ENCODE results near the gene VPREB3.
A peak's percentile ranks its signal among the peaks of the same experiment; 100 is the strongest.

Gene VPREB3

DNA sequence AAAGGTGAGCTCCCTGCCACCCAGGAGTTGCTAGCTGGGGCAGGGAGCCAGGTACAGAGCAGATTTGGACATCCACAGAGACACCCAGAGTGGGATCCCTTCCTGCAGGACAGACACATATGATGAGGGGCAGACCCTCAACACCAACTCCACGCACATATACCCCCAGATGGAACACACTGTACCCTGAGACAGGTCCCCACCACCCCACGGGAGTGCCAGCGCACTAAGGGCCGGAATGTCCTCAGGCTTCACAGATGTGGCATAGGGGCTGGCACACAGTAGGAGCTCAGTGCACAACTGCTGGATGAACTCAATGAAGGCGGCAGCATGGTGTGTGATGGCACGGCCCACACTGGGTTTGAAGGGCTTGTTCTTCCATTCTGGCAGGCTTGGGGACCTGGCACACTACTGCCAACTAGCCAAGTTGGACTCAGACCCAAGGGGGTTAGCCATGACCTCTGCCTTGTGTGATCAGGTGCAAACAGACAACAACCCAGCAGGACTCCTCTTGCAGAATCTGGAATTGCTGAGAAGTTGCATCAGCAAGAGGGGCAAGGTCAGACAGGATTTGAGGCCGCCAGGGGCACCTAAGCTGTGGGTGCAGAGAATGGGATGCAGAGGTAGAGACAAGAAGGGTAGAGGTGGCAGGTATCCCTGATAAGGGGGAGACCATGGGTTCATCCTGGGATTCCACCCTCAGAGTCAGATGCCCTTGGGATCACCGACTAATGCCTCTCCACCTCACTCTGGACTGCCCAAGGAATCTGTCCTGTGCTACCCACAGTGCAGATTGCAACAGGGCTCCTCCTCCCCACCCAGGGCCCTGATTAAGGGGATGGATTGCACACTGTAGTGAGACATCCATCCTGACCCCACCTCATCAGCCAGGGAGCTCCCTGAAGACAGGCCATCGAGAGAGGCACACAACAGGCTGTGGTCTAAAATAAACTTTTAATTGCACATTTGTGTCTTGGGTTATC, 11.0 kb upstream of the VPREB3 start:
- no peak for DNase-seq

DNA sequence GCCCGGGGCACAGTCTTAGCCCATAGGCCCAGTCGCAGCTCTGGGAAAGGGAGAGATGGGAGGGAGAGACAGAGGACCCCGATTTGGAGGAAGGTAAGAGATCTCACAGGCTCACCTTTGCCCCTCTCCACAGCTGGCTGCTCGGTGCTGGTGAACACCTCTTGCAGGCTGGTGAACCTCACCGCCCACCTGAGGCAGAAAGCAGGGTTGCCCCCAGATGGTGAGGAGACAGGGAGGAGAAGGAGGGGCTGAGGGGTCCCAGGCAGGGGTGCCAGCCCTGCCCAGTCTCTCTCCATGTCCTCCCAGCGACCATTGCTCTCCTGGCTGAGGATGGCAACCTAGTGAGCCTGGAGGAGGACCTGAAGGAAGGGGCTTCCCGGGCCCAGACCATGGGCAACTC, 9.7 kb upstream of the VPREB3 start:
- DNase-seq, result no peak

DNA sequence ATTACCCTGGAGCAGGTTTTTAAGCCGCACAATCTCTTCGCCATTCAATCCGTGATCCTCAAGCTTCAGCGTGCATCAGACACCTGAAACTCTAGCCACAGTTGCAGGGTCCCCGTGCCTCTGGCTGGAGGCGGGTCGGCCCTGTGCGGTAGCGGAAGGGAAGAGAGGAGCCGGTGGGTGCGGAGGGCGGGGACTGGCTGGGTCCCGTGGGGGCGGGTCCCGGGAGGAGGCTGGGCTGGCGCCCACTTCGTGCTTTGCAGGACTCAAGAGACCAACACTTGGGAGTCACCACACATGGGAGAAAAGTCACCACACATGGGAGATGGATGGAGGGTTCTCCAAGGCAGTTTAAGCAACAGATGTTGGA, 9.3 kb upstream of the VPREB3 start:
- DNase-seq, result no peak

DNA sequence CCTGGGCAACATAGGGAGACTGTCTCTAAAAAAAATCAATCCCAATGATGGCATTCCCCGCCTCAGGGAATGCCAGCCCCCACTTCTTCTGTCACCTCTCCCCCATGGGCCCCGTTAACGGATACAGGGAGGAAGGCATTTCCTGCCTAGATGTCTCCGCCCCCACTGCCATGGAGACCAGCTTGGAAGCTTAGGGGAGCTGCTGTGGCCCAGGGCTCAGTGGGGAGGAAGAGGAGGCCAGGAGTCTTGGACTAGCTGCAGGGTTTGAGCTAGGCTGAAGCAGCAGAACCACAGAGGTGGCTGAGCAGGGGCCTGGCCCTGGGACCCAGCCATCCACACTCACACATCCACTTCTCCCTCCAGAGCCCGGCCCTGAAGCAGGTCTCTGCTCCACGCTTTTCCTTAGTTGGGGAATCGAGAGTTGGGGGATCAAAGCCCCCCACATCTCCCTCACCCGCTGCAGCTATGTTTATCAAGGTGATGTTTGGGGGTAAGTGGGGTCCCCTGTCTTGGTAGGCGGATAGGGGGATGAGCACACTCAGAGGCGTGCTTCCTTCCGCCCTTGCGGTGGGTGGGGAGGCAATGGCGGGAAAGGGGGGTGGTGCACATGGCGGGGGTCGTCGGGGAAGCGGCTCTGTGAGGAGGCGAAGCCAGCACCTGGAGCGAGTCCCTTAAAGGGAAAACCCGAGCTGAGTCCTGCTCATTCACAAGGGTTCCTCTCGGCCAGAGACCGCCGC, 8.8 kb upstream of the VPREB3 start, which contains the start of gene C22orf15:
TSS of gene C22orf15 (plus strand) at position 149 of the 737 bp plus-strand sequence. CDS start at position 466, 317 bp downstream.
- peak; percentile 80 for DNase-seq

DNA sequence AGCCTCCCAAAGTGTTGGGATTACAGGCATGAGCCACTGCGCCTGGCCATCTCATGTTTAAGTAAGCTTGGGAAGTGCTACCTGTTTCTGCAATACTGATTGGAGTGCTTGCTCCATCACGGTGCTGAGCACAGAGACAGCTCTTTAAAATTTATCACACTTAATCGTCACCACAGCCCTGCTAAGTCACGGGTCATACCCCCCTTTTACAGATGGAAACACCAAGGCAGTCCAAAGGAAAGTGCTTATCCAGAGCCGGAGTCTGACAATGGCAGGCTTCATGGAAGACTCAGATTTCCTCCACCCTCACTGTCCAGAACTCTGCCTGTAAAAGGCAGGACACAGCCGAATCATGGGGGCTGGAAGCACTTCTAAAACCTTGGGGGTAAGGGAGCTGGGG, 5.8 kb upstream of the VPREB3 start:
- DNase-seq, result no peak

DNA sequence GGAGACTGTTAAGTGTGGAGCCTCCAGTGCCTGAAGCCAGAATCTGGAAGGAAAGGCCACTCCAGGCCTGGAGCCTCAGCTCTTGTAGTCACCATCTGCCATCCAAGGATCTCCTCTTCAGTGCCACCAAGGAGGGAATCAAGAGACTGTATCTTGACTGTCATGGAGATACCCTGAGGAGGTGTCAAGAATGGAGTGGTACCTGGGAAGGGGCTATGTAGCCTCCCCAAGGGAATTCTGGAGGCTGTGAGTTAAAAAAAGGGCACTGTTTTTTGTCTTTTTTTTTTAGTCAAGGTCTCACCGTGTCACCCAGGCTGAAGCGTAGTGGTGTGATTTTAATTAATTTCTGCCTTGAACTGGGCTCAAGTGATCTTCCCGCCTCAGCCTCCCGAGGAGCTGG, 5.3 kb upstream of the VPREB3 start:
- no peak for DNase-seq

DNA sequence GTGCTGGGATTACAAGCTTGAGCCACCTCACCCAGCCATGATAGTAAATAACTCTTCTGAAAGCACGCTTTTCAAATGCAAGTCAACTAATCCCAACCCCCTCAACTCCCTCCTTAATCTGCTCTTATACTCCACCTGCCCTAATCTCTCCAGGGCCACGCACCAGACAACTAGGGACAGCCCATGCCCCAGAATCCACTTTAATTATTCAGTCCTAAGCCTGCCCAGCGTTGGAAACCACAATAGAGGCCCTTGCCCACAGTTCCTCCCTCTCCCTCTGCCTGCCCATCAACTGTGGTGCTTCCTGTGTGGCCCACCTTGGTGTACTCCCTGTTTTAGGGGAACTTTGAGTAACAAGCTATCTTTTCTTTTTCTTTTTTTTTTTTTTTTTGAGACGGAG, 2.7 kb upstream of the VPREB3 start:
- no peak for DNase-seq

DNA sequence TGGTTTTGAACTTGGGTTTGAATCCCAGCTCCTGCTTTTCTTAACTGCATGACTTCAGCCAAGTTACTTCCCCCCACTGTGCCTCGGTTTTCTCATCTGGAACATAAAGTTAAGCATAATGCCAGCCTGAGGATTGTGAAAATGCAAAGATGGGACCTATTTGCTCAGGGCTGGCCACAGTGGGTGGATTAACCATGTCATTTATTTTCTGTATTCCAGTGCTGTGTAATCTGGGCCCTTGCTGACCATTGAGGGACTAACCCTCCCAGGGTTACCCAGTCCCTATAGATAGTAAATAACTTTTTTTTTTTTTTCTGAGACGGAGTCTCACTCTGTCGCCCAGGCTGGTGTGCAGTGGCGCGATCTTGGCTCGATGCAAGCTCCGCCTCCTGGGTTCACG, 1.5 kb upstream of the VPREB3 start:
- DNase-seq, result no peak

DNA sequence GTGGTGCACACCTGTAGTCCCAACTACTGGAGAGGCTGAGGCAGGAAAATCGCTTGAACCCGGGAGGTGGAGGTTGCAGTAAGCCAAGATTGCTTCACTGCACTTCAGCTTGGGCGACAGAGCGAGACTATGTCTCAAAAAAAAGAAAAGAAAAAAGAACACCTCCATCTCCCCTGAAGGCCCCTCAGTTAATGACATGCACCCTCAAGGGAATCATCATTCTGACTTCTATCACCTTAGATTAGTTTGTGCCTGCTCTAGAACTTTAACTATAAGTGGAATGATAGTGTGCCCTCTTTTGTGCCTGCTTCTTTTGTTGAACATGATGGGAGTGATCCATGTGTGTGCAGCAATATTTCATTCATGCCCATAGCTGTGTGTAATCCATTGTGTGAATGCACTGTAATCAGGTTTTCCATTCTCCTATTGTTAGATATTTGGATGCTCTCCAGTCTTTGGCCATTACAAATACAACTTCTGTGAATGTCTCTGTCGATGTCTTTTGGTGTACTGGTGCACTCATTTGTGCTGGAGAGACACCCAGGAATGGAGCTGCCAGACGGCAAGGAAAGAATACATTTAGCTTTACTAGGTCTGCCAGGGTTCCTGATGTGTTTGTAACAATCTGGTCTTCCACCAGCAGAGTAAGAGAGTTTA, 883 bp upstream of the VPREB3 start:
- DNase-seq, result no peak

DNA sequence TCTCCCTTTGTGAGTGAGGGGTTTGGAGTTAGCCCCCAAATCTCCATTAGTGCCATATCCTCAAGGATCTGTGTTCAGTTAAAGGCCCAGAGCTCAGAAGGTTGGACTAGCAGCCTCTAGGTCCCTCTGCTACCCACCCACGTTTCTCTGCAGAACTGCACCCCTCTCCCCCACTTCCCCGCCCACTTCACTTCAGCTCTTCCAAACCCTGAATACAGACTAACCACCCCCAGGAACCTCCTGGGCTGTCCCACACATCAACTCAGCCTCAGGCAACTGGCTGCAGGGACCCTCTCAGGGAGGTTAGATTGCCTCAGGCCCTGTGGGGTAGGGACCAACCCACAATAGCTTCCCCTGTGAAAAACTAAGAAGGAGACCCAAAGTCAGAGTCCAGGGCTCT, 840 bp downstream of the VPREB3 start:
- no peak for DNase-seq

DNA sequence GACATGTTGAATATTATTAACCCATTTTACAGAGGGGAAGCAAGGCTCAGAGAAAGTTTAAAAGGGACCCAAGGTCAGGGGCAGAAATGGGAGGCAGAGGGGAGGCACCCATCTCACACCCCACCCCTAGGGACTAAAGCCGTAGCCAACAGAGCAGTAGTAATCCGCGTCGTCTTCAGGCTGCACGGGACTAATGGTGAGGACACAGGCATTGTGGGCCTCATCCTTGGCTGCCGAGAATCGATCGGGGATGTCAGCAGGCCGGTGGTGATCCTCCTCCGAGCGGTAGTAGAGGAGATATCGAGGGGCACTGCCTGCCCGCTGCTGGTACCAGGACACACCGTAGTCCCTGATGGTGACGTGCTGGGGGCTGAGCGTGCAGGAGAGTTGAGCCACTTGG, 1.5 kb downstream of the VPREB3 start:
- DNase-seq, result no peak

DNA sequence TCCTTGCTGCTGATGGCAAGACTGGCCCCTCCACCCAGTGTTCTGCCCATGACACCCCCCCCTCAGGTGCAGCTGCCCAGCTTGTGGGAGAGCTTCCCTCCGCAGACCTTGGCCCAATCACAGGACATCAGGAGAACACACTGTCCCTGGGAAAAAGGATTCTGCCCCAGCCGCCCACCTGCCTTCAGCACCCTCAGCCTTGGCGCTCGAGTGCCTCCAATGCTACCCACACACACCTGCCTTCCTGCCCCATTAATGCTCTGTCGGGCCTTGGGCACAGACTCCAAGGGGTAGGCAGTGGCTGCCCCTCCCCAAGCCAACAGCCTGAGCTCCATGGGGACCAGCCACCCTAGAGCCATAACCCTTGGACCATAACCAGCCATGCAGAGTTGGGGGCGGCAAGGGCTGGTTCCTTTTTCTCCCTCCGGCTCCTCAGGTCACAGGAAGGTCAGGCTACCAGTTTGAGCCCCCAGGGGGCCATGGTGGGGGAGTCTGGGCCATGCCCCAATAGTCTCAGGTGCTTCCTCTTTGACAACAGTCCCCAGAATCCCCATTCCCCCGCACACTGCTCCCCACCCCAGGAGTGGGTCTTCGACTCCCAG, 2.0 kb downstream of the VPREB3 start:
- no peak for DNase-seq

DNA sequence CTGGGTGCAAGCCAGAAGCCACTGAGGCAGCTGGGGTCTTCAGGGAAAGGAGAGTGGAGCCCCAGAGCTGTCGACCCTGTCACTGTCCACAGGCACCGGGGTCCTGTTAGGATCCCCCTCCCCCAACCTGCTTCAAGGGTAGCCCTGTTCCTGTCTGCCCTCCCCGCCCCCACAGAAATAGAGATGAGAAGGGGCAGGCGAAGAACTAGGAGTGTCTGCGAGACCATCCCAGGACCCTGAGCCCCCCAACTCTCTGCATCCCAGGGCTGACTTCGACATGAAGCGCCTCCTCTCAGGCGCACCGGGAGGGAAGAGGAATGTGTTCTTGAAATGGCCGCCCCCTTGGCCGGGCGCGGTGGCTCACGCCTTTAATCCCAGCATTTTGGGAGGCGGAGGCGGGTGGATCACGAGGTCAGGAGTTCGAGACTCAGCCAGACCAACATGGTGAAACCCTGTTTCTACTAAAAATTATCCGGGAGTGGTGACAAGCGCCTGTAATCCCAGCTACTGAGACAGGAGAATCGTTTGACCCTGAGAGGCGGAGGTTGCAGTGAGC, 2.7 kb downstream of the VPREB3 start:
- DNase-seq, result peak; percentile 42

DNA sequence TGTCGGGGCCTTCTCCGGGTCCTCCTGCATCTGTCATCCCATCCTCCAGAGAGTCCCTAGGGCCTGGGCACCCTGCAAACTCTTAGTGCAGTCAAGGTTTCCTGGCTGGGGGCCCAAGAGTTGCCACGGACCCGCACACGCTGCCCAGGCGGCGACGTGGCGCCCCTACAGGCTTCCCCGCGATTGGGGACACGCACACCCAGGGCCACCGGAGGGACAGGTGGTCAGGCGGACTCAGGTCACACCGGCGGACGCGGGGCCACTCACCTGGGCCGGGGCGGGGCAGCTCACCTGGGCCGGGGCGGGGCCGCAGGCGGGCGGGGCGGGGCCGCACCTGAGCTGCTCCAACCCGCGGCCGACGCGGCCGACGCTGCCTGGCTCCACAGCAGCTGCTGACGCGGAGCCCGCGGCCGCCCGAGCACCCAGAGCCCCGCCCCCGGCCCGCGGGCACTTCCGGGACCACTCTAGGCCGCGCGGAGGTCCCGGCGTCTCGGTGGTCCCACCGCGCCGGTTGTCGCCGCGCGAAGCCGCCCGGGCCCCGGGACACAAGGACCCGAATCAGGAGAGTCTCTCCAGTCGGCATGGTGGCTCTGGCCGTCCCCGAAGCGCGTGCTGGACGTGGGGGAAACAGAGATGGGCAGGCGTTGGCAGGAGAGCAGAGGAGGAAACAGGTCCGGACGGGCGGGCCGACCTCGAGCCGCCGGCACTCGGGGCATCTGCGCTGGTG, 3.3 kb downstream of the VPREB3 start, which contains the start of gene ZNF70:
TSS of gene ZNF70 (minus strand) at position 399 of the 727 bp plus-strand sequence. CDS start 5,972 bp downstream, outside the sequence.
- DNase-seq, result peak; percentile 83

DNA sequence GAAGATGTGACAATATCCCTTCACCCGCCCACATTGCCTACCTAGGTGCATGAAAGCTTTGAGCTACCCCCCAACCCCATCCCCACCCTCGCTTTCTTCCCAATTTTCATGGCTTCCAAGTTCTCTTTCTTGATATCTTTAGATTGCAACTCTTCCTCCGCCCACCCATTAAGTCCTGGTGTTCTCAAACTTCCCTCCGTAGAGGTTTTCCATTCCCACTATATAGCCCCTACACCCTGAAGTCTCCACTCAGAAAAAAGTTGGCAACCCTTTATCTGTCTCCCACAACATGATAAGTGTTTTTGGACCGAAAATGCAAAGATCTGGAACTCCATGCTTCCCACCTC, 3.9 kb downstream of the VPREB3 start:
- no peak for DNase-seq

DNA sequence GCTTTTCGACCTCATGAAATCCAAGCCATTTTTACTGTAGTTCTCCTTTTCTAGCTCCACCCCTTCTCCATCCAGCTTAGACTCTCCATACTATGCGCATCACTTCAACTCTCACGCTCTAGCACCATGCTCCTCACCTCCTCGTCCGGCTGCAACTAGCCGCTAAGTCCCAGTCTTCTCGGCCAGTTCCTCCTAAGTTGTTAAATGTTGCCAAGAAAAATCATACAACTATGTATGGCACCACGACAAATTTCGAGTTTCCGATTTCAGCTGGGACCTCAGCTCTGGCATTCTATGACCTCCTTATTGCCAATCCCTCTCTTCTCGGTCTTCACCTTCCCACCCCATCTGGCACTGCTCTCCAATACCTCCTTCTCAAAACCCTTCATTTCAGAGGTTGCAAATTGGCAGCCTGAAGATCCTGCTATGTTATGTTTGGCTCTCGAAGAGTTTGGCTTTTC, 4.4 kb downstream of the VPREB3 start:
- no peak for DNase-seq

DNA sequence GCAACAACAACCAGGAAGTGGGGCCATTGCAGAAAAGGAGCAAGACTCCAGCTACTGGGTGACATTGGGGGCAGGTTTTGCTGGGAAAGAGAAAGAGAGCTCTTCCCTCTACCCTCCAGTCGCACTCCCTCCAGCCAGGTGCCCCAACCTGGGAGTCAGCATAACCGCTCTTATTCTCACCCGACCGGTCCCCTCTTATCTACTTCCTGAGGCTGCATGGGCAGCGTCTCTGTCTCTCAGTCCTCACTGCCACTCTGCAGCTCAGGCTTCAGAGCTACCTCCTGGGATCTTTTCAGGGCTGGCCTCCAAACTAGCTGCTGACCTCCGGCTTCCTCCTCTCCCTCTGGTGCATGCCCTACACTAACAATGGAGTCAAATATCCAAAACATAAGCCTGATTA, 8.4 kb downstream of the VPREB3 start:
- DNase-seq, result no peak

DNA sequence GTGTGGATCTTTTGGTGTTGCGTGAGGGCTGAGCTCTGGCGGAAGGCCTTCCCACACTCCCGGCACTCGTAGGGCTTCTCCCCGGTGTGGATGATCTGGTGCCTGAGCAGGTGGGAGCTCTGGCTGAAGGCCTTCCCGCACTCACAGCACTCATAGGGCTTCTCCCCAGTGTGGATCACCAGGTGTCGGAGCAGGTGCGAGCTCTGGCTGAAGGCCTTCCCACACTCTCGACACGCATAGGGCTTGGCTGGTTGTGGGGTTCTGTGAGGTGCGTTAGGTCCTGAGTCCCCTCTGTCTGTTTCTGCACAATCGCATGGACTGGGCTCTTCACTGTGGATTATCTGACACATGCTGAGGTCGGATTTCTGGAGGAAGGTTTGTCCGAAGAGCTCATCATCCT, 9.7 kb downstream of the VPREB3 start:
- DNase-seq, result no peak

DNA sequence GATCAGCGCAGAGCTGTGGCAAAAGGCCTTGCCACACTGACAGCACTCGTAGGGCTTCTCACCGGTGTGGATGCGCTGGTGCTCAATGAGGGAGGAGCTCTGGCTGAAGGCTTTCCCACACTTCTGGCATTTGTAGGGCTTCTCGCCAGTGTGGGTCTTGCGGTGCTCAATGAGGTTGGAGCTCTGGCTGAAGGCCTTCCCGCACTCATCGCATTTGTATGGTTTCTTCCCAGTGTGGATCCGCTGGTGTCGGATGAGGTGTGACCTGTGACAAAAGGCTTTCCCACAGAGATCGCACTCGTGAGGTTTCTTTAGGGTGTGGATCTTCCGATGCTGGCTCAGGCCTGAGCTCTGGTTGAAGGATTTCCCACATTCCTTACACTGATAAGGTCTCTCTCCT, 10.2 kb downstream of the VPREB3 start:
- no peak for DNase-seq

DNA sequence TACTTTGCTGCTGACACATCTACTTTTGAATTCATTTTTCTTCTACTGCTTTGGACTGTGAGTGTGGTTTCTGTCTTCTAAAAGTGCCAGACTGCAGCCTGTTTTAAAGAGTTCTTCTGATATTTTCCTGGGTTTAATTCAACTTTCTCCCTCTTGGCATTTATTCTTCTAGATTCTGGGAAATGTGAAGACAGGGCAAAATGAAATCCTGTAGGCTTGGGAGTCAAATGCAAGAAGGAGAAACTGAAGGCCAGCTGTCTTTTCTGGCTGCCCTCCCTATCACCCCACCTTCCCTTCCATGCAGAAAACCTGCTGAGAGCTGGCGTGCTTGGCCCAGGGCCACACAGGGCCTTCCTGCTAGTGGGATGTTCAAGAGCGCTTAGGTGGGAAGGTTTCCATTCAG, 10.9 kb downstream of the VPREB3 start:
- no peak for DNase-seq

DNA sequence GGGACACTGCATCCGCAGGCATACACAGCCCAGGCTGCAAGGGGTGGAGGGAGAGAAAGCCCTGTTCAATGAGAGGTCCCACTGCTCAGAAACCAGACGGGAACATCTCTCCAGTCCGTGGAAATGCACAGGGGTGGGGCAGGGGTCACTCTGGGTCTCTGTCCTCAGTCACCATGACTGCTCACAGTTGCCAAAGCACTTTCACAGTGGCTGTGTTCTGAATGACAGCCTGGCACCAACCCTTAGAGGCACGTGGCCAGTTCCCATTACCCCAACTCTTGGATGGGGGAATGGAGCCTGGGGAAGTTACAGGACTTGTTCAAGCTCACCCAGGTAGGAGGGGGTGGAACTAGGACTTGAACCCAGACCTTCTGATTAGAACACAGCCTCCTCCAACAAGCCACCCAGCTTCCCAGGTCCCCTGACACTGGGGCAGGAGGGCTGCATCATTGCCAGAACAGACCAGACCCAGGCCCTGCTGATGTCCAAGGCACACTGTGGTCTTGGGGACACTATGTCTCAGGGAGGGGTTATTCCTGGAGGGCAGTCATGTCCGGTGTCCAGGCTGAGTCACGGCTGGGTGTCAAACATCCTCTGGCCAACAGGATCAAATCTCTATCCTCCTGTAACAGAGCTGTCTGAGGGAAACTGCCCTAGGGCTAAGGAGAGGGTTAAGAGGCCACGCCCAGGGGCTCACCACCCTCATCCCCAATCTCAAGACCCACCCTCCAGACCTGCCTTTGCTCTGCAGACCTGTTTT, 11.5 kb downstream of the VPREB3 start:
- no peak for DNase-seq
